Stimulated activated CD8-positive, alpha-beta memory T cell treated with anti-CD3 and anti-CD28 coated beads, Interleukin-7, amount 100 ng/mL, for 1 hour (primary cell): ENCODE measurements around the gene SLIT3.

Experiments
- DNase-seq, 2 donors: peaks; one replicate each; pipeline ENCODE4 v3.0.0-alpha.2; 2020; ENCODE audit warnings: low read depth in 2 of 2

SLIT3 gene

GRCh38 chr5:168705321-168705720 is 595.6 kb downstream of the SLIT3 start:
- no peak for DNase-seq

GRCh38 chr5:168702511-168702910 is 598.4 kb downstream of the SLIT3 start:
- DNase-seq: no peak

GRCh38 chr5:168701641-168702040 is 599.3 kb downstream of the SLIT3 start:
- DNase-seq: no peak

GRCh38 chr5:168699002-168699401 is 601.9 kb downstream of the SLIT3 start:
- no peak for DNase-seq

GRCh38 chr5:168697034-168697720 is 603.8 kb downstream of the SLIT3 start:
- no peak for DNase-seq

- DNase-seq: no peak
Measured at GRCh38 chr5:168696611-168697010, 604.3 kb downstream of the SLIT3 start.

- no peak for DNase-seq
Measured at GRCh38 chr5:168695301-168695835, 605.6 kb downstream of the SLIT3 start.

GRCh38 chr5:168694289-168694688 is 606.6 kb downstream of the SLIT3 start:
- DNase-seq: no peak

- DNase-seq: no peak
Measured at GRCh38 chr5:168693883-168694282, 607.1 kb downstream of the SLIT3 start.

- DNase-seq: no peak
Measured at GRCh38 chr5:168693297-168693696, 607.6 kb downstream of the SLIT3 start.

- no peak for DNase-seq
Measured at GRCh38 chr5:168691891-168692290, 609.0 kb downstream of the SLIT3 start.

GRCh38 chr5:168689260-168689659 is 611.7 kb downstream of the SLIT3 start:
- no peak for DNase-seq

GRCh38 chr5:168686837-168687236 is 614.1 kb downstream of the SLIT3 start:
- DNase-seq: no peak

GRCh38 chr5:168685566-168685965 is 615.4 kb downstream of the SLIT3 start:
- no peak for DNase-seq

- no peak for DNase-seq
Measured at GRCh38 chr5:168683927-168684295, 617.0 kb downstream of the SLIT3 start.

- no peak for DNase-seq
Measured at GRCh38 chr5:168683247-168683926, 617.6 kb downstream of the SLIT3 start.

GRCh38 chr5:168681556-168682183 is 619.3 kb downstream of the SLIT3 start:
- no peak for DNase-seq

- no peak for DNase-seq
Measured at GRCh38 chr5:168680395-168680794, 620.5 kb downstream of the SLIT3 start.

- peak; percentile 16 to 17 for DNase-seq
Measured at GRCh38 chr5:168679515-168679920, 621.4 kb downstream of the SLIT3 start.

GRCh38 chr5:168676501-168676900 is 624.4 kb downstream of the SLIT3 start:
- DNase-seq: no peak

- no peak for DNase-seq
Measured at GRCh38 chr5:168675883-168676408, 625.0 kb downstream of the SLIT3 start.

GRCh38 chr5:168674893-168675482 is 626.0 kb downstream of the SLIT3 start:
- DNase-seq: no peak
